ENCODE data around the gene FBXO30. TPM values are rescaled to one million over a fixed set of nuclear protein-coding genes. Genes with fewer than 3 reads are reported as not detected.
A peak's percentile ranks its signal among the peaks of the same experiment; 100 is the strongest.

Gene FBXO30
- total and polyA plus RNA-seq, 9 of the 15 experiments (the other 6 are each of a cell fraction or from before 2014, with no cell fraction given) = 3.6 to 12.8 (median 7.1) TPM

- TF ChIP-seq PBX2 (CRISPR knock-in tag; IDR thresholded peaks at IDR 0.05; ENCODE audit: low read depth) = no peak
- peak; percentile 83 for TF ChIP-seq PBX2 (tag; conservative IDR thresholded peaks at IDR 0.05; ENCODE audit: low read depth)
- no peak for TF ChIP-seq ZBTB33 (CRISPR knock-in tag; IDR thresholded peaks at IDR 0.05)
- TF ChIP-seq ZKSCAN3 (CRISPR knock-in tag; IDR thresholded peaks at IDR 0.05) = no peak
- TF ChIP-seq ETV1 (tag; conservative IDR thresholded peaks at IDR 0.05; ENCODE audit: low read depth) = 0 out of 2 replicates have a peak, but pooled peaks have one; percentile 21
- TF ChIP-seq MNT (conservative IDR thresholded peaks at IDR 0.05) = no peak
- 0 out of 4 replicates have a peak, but pooled peaks of 1 of the 2 experiments have one; percentile 35 for TF ChIP-seq MLLT1 (IDR thresholded peaks at IDR 0.05)
- 0 out of 2 replicates have a peak, but pooled peaks have one; percentile 14 for TF ChIP-seq CC2D1A (IDR thresholded peaks at IDR 0.05)
- peak; percentile 22; the same call in 1 of the 2 replicates for TF ChIP-seq MYC (IDR thresholded peaks at IDR 0.05; ENCODE audit: low read depth, low read length)
- no peak for TF ChIP-seq MYC (CRISPR knock-in tag; IDR thresholded peaks at IDR 0.05; ENCODE audit: borderline replicate concordance, low read depth)
- peak; percentile 39 for TF ChIP-seq MEIS2 (IDR thresholded peaks at IDR 0.05; ENCODE audit: partially characterized antibody)
- TF ChIP-seq FOXM1 (IDR thresholded peaks at IDR 0.05; ENCODE audit: low read depth) = peak; percentile 86
- TF ChIP-seq FOXM1 (CRISPR knock-in tag; IDR thresholded peaks at IDR 0.05; ENCODE audit: low read depth) = no peak
- no peak for TF ChIP-seq GABPB2 (CRISPR knock-in tag; conservative IDR thresholded peaks at IDR 0.05)
- peak; percentile 49; the same call in 1 of the 2 replicates for TF ChIP-seq CHAMP1 (IDR thresholded peaks at IDR 0.05)
- no peak for TF ChIP-seq MIER1 (IDR thresholded peaks at IDR 0.05; ENCODE audit: low read depth)
- TF ChIP-seq SPI1 (IDR thresholded peaks at IDR 0.05; ENCODE audit: borderline replicate concordance, low read depth, low read length) = peak; percentile 59; the same call in 1 of the 2 replicates
- 0 out of 2 replicates have a peak, but pooled peaks have one; percentile 21 for TF ChIP-seq SOX6 (IDR thresholded peaks at IDR 0.05)
Measured at GRCh38 chr6:145816392-145816791, 1.8 kb upstream of the FBXO30 start (continued).

Data from K562 (cell line).